Measurements from ENCODE around the gene HIGD1A. TPM values are rescaled to one million over a fixed set of nuclear protein-coding genes. Genes with fewer than 3 reads are reported as not detected.
A peak's percentile ranks its signal among the peaks of the same experiment; 100 is the strongest.

HIGD1A gene
- total RNA-seq, 4 donors from 2014 or later, result 45.1 to 123 (median 114) TPM

- TF ChIP-seq POLR2A (IDR thresholded peaks at IDR 0.05) (no peak), CTCF (IDR thresholded peaks at IDR 0.05) (no peak)
- 94 to 95% methylated on average over 4 of the region's 4 CpGs for WGBS, 2 donors
- intact Hi-C loops (cut with DNase I; ENCODE audit: low total_unique reads), result no loop called here
- H3K4me3 ChIP-seq (ENCODE audit: low read depth, poor library complexity, severe bottlenecking), result no peak overlapping the region
- DNase-seq (ENCODE audit: low spot score in 2 of 2), result no peak
Measured at GRCh38 chr3:42807929-42808328, 3.6 kb upstream of the HIGD1A start.

DNA sequence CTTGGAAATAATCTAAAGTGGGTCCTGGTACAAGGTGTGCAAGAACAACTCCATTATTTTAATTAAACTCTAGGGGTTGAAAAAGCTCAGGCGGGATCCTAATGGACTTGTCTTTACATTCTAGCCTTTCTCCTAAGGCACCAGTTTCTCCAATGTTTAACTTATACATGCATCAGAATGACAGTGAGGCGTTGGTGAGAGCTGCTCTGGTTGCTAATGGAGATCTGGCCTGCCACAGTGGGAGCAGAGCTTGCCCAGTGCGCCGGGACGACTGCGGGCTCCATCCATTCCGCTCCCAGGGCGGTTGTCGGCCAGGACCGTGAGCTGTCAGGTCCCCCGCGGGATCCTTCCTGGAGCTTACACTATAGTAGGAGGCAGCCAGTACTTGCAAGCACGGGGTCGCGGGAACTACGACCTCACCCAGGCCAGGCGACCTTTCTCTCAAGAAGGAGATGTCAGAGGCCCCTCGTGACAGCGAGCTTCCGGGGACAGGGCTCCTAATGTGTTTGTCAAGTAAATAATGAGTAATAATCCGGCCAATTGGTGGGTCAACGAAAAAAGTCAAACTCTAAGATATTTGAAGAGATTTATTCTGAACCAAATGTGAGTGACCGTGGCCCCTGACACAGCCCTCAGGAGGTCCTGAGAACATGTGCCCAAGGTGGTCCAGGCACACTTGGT is 991 bp upstream of the HIGD1A start:
- no peak overlapping the region for H3K4me3 ChIP-seq (ENCODE audit: low read depth, poor library complexity, severe bottlenecking)
- intact Hi-C loops (cut with DNase I; ENCODE audit: low total_unique reads), result no loop called here
- no peak for TF ChIP-seq CTCF (IDR thresholded peaks at IDR 0.05)
- no peak for TF ChIP-seq POLR2A (IDR thresholded peaks at IDR 0.05)
- peak in 1 of 2 donors; percentile 89 for DNase-seq (ENCODE audit: low spot score in 2 of 2)
- 48 to 49% methylated on average over 20 to 23 of the region's 23 CpGs for WGBS, 2 donors

DNA sequence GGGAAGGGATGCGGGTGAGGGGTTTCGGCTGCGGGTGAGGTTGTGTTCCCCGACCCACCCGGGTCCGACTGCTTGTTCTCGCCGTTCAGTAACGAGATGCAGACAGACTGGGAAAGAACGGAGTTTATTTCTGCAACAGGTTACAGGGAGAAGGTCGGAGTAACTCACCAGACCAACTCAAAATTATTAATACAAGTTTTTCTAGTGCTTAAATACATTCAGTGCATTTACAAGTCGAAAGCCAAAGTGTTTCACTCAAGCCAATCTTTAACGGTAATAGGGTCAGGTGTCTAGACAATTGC is 492 bp upstream of the HIGD1A start:
- DNase-seq (ENCODE audit: low spot score in 2 of 2), result no peak
- intact Hi-C loops (cut with DNase I; ENCODE audit: low total_unique reads), result no loop called here
- TF ChIP-seq CTCF (IDR thresholded peaks at IDR 0.05) (no peak), POLR2A (IDR thresholded peaks at IDR 0.05) (no peak)
- WGBS, 2 donors, result 0 to 2% methylated on average over 10 to 13 of the region's 13 CpGs
- H3K4me3 ChIP-seq (ENCODE audit: low read depth, poor library complexity, severe bottlenecking), result peak overlapping the region; percentile 77

DNA sequence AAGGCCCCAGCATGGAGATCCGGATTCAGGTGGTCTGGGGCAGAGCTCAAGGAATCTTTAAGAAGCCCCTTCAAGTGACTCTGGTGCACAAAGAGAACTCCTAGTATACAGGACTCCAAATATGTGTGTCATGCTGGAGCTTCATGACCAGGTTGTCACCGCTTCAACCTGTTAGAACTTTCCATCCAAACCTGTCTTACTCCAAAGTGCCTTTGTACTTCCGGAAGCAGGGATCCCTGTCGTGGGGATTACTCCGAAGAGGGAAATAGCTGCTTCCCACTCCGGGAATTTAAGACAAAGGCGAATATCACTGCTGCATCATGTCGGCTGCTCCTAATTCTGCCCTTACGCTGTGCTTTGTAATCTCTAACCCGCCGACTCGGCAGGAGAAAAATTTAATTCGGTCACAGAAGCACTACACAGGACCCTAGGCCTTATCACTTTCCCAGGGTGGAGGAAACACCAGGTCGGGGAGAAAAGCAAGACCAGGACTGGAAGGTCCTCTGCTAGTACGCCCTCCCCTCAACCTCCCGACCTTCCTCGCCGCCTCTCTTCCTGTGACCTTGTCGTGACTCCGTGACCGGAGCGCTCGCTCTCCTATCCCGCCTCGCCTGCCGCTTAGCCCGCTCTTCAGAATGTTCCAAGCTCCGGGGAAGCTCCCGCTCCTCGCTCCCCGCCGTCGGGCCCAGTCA is 730 bp downstream of the HIGD1A start:
- TF ChIP-seq CTCF (IDR thresholded peaks at IDR 0.05) (no peak), POLR2A (IDR thresholded peaks at IDR 0.05) (no peak)
- peak in 1 of 2 donors; percentile 89 for DNase-seq (ENCODE audit: low spot score in 2 of 2)
- intact Hi-C loops (cut with DNase I; ENCODE audit: low total_unique reads), result no loop called here
- peak overlapping the region; percentile 77 for H3K4me3 ChIP-seq (ENCODE audit: low read depth, poor library complexity, severe bottlenecking)
- 1 to 2% methylated on average over 33 of the region's 33 CpGs for WGBS, 2 donors

- TF ChIP-seq POLR2A (IDR thresholded peaks at IDR 0.05), result no peak
- TF ChIP-seq CTCF (IDR thresholded peaks at IDR 0.05), result no peak
- DNase-seq (ENCODE audit: low spot score in 2 of 2), result no peak
- intact Hi-C loops (cut with DNase I; ENCODE audit: low total_unique reads), result no loop called here
- 36 to 38% methylated on average over 11 of the region's 11 CpGs for WGBS, 2 donors
- peak overlapping the region; percentile 77 for H3K4me3 ChIP-seq (ENCODE audit: low read depth, poor library complexity, severe bottlenecking)
Measured at GRCh38 chr3:42802876-42803413, 1.3 kb downstream of the HIGD1A start.

Measured in lower leg skin (tissue), 4 donors.